SK-N-MC (cell line): ENCODE measurements around the gene PAOX.

Experiments used
- EZH2 ChIP-seq: fragments of 200-600 bp; sonication (generic); IDR thresholded peaks from one replicate; pipeline ENCODE4 v1.6.1; 2017; ENCODE audit warnings: antibody characterized with exemption
- FOXP2 ChIP-seq: optimal IDR thresholded peaks from 2 replicates; pipeline ENCODE3; 2011; ENCODE audit warnings: mild to moderate bottlenecking, moderate library complexity; ENCODE audit not compliant: insufficient read depth; ENCODE audit errors: extremely low read length, control extremely low read depth
- POLR2AphosphoS5 ChIP-seq: IDR thresholded peaks from 2 replicates; pipeline ENCODE4 v1.6.1; 2012; ENCODE audit warnings: mild to moderate bottlenecking, low read depth, low read length, borderline replicate concordance

GRCh38 chr10:133393401-133394063 is 14.5 kb downstream of the PAOX start:
- no peak for TF ChIP-seq POLR2AphosphoS5
- no peak for TF ChIP-seq EZH2
- TF ChIP-seq FOXP2: no peak
